HG03139 (cell line): Measurements from ENCODE around the gene CTPS2.

Experiments
- ATAC-seq: cut with Tn5 transposase; IDR thresholded peaks from one replicate; pipeline ENCODE4 v1.9.1; 2021; ENCODE audit not compliant: unreplicated experiment

Gene CTPS2

GRCh38 chrX:16573781-16574180, 138.7 kb downstream of the CTPS2 start:
- no peak for ATAC-seq

GRCh38 chrX:16567681-16568080, 144.8 kb downstream of the CTPS2 start:
- no peak for ATAC-seq

- no peak for ATAC-seq
Measured at GRCh38 chrX:16566571-16566970, 145.9 kb downstream of the CTPS2 start.

- no peak for ATAC-seq
Measured at GRCh38 chrX:16560173-16560572, 152.3 kb downstream of the CTPS2 start.

GRCh38 chrX:16559206-16559619, 153.3 kb downstream of the CTPS2 start:
- no peak for ATAC-seq

- ATAC-seq = no peak
Measured at GRCh38 chrX:16558489-16558888, 154.0 kb downstream of the CTPS2 start.

GRCh38 chrX:16552546-16552945, 159.9 kb downstream of the CTPS2 start:
- no peak for ATAC-seq

- no peak for ATAC-seq
Measured at GRCh38 chrX:16547644-16548043, 164.8 kb downstream of the CTPS2 start.

GRCh38 chrX:16544969-16545368, 167.5 kb downstream of the CTPS2 start:
- ATAC-seq = no peak
